ENCODE measurements around the gene OR10H5.

The OR10H5 gene

GRCh38 chr19:15850385-15850784, 62.9 kb downstream of the OR10H5 start:
- no peak overlapping the region for H3K4me3 ChIP-seq (ENCODE audit: low read length)
- no peak for TF ChIP-seq ZNF274 (IDR thresholded peaks at IDR 0.05; ENCODE audit: low read depth, low read length)

All from GM08714 (cell line).